Renal cortex interstitium (tissue), 15 donors: ENCODE results near the gene CD4. TPM values are rescaled to one million over a fixed set of nuclear protein-coding genes. Genes with fewer than 3 reads are reported as not detected.
"Not testable (repeated sequence)": the region's sequence is repeated elsewhere in the genome, so short reads cannot be mapped to it uniquely, and the experiment has no call there.

Experiments used
- DNase-seq, 11 donors: peaks; one replicate each; pipeline ENCODE4 v3.0.0-alpha.2; 2013; ENCODE audit warnings: low read depth in 9 of 11, low spot score in 4 of 11; ENCODE audit errors: extremely low read depth in 1 of 11
- long read RNA-seq, 16 experiments: transcript quantifications; one replicate each; lab custom pipeline, GENCODE V29; 2026
- polyA plus RNA-seq, 3 donors: library from polyadenylated mRNA; unstranded; fragments of 120-200 nt; gene quantifications; one replicate each; pipeline ENCODE4 v1.2.1, GENCODE V29; 2013; ENCODE audit not compliant: insufficient read length in 3 of 3

CD4 gene
- polyA plus RNA-seq, result 10 to 100 TPM; 28.0 to 31.1 (median 29.9) TPM
- long read RNA-seq, donor 1, partial matches to known transcripts, result 0 of 3 reads
- long read RNA-seq, donor 1, other reads (novel, unspliced or antisense), result 0 of 3 reads
- long read RNA-seq, donor 2, partial matches to known transcripts, result 0 of 3 reads
- long read RNA-seq, donor 2, other reads (novel, unspliced or antisense), result 0 of 3 reads
- long read RNA-seq, donor 3, transcript CD4-201 (10 exons, 3,114 nt), result major isoform, 7 of 14 reads
- long read RNA-seq, donor 3, partial matches to known transcripts, result 0 of 14 reads
- long read RNA-seq, donor 3, other reads (novel, unspliced or antisense), result 6 of 14 reads
- long read RNA-seq, donor 4, partial matches to known transcripts, result 0 of 9 reads
- long read RNA-seq, donor 4, other reads (novel, unspliced or antisense), result 7 of 9 reads
- long read RNA-seq, donor 5, result 0 reads
- long read RNA-seq, donor 6, partial matches to known transcripts, result 0 of 2 reads
- long read RNA-seq, donor 6, other reads (novel, unspliced or antisense), result 0 of 2 reads
- long read RNA-seq, donor 7, partial matches to known transcripts, result 34 of 39 reads
- long read RNA-seq, donor 7, other reads (novel, unspliced or antisense), result 5 of 39 reads
- long read RNA-seq, donor 8, partial matches to known transcripts, result 0 of 16 reads
- long read RNA-seq, donor 8, other reads (novel, unspliced or antisense), result 13 of 16 reads
- long read RNA-seq, donor 9, partial matches to known transcripts, result 0 of 11 reads
- long read RNA-seq, donor 9, other reads (novel, unspliced or antisense), result 8 of 11 reads
- long read RNA-seq, donor 10, result 0 reads
- long read RNA-seq, donor 11, partial matches to known transcripts, result 0 of 3 reads
- long read RNA-seq, donor 11, other reads (novel, unspliced or antisense), result 0 of 3 reads
- long read RNA-seq, donor 12, partial matches to known transcripts, result 0 of 1 reads
- long read RNA-seq, donor 12, other reads (novel, unspliced or antisense), result 0 of 1 reads
- long read RNA-seq, donor 13, result 0 reads
- long read RNA-seq, donor 14, partial matches to known transcripts, result 0 of 1 reads
- long read RNA-seq, donor 14, other reads (novel, unspliced or antisense), result 0 of 1 reads
- long read RNA-seq, donor 15, result 0 reads
- long read RNA-seq, donor 16, transcript CD4-201 (10 exons, 3,114 nt), result major isoform, 6 of 85 reads
- long read RNA-seq, donor 16, partial matches to known transcripts, result 72 of 85 reads
- long read RNA-seq, donor 16, other reads (novel, unspliced or antisense), result 7 of 85 reads

DNA sequence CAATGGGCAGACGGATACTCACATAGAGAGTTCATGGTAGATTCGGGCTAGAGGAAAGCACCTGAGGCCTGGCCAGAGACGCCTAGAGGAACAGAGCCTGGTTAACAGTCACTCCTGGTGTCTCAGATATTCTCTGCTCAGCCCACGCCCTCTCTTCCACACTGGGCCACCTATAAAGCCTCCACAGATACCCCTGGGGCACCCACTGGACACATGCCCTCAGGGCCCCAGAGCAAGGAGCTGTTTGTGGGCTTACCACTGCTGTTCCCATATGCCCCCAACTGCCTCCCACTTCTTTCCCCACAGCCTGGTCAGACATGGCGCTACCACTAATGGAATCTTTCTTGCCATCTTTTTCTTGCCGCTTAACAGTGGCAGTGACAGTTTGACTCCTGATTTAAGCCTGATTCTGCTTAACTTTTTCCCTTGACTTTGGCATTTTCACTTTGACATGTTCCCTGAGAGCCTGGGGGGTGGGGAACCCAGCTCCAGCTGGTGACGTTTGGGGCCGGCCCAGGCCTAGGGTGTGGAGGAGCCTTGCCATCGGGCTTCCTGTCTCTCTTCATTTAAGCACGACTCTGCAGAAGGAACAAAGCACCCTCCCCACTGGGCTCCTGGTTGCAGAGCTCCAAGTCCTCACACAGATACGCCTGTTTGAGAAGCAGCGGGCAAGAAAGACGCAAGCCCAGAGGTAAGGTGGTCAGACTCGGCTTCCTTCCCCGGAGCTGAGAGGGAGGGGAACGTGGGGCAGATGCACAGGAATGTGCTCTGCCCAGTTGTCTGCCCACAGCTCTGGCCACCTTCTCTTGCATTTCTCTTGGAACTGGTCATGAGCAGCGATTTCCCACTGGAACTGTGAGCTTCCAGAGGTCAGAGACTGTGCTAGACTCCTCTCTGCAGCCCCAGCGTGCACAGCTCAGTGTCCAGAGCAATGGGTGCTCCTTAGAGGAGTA is at the start of gene CD4:
Gene CD4, plus strand, starts transcription at position 557 of the 953 bp plus-strand sequence. CDS start 10,611 bp downstream, outside the sequence.
- DNase-seq, result no peak

DNA sequence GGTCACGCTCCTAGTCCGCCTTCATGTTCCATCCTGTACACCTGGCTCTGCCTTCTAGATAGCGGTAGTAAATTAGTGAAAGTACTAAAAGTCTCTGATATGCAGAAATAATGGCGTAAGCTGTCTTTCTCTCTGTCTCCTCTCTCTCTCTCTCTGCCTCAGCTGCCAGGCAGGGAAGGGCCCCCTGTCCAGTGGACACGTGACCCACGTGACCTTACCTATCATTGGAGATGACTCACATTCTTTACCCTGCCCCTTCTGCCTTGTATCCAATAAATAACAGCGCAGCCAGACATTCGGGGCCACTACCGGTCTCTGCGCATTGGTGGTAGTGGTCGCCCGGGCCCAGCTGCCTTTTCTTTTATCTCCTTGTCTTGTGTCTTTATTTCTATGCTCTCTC is 47.2 kb upstream of the CD4 start:
- DNase-seq, result not testable (repeated sequence)

DNA sequence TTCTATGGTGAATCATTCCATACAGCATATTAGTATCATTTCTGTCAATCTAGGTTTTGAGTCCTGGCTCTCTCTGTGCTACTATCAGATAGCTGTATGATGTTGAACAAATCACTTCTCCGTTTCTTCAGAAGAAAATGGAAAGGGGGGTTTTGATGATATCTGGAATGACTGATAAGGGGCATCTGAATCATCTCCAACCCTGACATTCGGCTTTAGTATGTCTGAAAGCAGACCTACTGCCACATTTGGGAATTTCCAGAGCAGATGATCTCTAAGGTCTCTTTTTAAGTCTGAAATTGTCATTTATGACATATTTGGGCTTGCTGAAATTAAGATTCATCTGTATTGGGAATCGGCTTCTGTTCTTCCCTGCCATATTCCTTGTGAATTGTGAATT is 46.5 kb upstream of the CD4 start:
- DNase-seq, result no peak

DNA sequence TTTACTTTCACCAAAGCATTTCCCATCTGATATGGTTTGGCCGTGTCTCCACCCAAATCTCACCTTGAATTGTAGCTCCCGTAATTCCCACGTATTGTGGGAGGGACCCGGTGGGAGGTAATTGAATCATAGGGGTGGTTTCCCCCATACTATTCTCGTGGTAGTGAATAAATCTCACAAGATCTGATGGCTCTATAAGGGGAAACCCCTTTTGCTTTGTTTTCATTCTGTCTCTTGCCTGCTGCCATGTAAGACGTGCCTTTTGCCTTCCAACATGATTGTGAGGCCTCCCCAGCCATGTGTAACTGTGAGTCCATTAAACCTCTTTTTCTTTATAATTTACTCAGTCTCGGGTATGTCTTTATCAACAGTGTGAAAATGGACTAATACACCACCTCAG is 46.0 kb upstream of the CD4 start:
- not testable (repeated sequence) for DNase-seq

DNA sequence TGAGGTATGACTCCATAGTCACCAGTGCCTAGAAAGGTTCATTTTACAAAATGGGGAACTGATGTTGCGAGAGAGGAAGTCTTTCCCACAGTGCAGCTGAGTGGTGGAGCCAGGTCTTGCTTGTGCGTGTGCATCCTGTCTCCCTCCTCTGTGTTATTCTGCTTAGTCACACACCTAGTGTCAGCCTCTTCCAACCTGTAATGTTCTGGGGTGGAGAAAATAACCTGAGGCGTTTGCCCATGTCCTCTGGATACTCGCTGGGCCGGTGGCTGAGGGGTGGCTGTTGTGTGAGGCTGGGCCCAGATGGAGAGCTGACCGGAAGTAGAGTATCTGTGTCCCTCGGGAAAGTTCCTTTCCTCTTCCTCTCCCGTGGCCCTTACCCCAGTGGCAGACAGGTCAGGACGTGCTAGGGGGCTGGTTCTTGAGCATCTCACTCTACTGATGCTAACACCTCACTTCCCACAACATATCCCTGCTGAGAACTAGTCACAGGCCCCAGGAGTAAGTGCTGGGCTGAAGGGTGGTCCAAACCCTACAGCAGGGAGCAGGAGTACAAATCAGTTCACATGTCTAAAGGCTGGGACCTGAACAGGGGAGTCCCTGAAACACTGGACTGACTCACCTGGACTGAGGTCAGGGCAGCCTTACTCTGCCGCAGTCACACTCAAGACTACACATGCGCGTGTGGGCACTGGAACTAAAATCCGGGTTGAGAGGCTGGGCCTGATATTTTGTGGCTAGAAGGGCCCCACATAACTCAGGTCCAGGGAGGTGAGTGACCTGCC is 43.4 kb upstream of the CD4 start:
- no peak for DNase-seq

DNA sequence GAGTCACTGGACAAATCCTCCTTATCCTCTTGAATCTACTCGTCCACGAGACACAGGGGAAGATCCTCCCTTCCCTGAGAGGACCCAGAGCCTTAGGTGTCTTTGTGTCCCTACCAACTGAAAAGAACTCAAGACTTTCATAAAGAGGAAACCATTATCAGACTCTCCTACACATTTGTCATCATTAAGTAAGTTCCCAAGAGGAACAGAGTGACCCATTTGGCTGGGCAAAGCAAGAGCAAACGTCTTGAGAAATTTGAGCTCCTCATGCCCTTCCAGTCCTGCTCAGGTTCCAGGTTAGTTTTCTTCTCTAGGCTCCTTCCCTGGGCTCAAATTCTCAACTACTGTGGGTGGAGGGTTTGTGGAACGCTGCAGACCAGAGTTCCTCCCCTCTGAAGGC is 42.1 kb upstream of the CD4 start:
- DNase-seq, result no peak

DNA sequence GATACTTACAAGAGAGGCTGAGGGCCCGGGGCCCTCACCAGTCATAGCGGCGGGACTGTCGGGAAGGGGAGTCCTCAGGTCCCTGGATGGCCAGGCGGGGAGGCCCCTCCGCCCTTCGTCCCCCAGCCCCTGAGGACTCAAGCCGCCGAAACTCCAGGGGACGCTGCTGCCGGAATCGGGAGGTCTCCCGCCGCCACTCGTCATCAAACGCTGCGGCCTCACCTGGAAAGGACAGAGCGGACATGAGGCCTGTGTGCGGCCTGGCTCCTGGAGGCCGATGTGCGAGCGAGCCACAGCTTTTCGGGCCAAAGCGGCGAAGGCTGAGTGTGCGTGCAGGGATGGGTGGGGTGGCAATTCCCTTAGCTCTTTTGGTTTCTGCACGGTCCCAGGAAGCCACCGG is 40.6 kb upstream of the CD4 start:
- no peak for DNase-seq

DNA sequence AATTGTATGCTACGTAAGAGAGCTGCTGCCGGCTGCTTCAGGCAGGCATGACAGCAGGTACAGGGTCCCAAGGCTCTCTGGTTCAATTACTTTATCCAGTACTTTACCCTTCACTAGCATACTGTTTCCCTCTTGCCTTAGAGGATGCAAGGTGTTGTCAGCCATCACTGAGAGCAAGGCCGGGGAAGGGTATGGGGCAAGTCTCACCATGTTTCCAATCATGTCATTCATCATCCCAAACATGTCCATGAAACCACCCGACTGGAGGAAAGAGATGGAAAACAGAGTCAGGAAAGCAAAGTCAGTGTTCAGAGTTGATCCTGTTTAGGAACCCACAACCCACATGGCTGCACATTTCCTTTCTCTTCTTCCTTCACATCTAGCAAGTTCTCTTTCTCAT is 38.8 kb upstream of the CD4 start:
- DNase-seq, result no peak

DNA sequence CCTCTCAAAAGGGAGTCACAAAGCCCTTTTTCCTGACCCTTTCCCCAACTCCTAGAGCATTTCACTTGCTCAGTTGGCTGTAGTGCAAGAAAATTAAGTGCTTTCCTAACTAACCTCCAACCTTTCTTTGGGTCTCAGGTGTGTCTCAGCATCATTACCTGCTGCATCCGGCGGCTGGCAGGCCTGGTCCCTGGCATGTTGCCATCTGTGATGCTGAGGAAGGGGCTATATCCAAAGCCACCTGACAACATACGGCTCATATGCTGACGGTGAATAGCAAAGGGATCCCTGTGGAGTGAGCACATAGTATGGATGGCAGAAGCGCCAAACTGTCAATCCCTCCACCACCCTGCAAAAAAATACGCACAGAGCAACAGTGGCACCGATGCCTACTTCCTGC is 37.6 kb upstream of the CD4 start:
- DNase-seq, result no peak

DNA sequence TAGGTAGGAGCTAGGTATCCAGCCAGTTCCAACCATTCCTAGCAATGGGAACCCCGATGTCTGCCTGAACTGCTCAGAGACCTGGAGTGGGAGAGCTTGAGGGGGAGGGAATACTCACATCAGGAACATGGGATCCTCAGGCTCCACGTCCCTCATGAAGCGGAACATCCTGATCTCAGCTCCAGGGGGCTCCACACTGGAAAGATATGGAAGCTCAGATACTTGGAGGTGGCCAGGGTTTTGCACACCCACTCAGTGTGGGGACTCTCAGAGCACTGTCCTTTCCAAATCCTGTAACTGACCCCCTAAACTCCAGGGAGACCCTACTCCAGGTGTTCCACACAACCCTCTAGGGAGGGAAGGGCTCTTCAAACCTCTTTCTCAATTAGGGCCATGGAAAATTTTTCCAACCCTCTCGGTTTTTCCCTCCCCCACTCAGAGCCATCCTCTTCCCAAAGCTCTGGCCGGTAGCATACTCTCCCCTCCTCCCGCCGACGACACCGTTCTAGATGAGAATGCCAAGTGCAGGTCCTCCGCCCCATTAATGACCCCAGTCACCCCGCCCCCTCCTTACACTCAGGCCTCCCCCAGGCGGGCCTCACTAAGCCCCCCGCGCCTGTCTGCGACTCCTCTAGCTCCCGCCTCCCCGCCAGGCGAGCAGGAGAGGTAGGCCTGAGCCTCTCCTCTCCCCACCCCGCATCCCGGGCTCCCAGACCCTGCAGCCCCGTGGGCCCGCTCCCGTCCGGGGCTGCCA is 37.0 kb upstream of the CD4 start:
- no peak for DNase-seq

DNA sequence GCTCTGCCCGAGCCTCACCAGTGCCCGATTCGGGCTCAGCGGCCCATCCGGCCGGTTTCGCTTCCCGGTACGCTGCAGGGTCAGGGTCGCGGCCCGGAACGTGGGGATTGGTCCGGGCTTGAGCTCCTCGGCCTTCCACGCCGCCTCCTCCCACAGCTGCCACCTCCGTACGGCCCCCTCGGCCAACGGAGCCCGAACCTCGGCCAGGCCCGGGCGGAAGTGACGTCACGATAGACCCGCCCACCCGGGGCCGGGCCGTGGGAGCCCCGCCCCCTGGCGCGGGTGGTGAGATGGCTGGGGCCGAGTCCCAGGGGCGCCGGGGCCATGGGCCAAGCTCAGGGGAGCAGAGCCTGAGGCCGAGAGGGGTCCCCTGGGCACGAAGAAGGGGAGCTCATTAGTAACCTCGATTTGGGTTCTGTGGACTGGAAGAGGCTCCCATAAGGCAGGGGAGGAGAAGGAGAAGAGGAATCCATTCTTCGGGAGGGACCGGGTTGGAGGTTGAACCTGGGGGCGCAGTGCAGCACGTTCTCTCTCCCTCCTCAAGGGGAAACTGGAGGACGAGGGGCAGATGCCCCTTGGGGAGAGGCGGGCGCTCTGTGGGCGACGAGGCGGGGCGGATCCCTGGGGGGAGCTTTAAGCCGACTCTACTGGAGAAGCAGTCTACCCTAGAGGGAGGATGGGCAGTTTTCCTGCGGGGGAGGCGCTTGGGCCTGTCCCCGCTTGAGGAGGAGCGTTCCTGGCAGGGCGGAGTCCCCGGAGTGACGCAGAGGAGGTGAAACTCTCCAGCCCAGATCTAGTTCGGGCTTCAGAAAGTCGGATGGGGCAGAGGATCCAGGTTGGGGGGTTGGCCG is 36.2 kb upstream of the CD4 start, which contains the start of gene MLF2:
Gene MLF2, minus strand, starts transcription at position 221 of the 851 bp plus-strand sequence. CDS start 807 bp downstream, outside the sequence.
- DNase-seq, result peak; percentile 93 to 99 (median 98)

DNA sequence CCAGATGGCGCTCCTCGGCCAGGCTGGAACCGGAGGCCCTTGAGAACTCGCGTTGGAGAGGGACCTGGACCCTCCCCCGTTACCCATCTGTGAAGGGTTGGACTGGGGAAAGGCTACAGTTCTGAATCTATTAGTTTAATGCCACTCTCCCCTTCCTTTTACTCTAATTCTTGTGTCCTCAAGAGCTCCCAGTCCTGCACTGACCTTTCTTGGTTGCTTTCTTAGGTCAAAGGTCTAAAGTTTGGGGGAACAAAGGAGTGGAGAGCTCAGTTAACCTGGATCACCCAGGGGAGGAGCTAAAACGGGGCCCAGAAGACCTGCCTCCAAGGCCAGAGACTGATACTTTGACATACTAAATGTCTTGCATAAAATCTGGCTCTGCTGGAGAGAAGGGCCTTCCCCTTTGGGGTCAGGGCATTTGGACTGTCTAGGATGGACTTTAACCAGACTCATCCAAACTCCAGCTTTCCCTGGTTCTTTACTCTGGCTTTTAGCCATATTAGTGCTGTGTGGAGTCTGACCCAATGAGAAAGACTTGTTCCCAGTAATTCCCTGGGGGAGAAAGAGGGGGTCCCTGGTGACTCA is 35.5 kb upstream of the CD4 start:
- DNase-seq, result no peak

DNA sequence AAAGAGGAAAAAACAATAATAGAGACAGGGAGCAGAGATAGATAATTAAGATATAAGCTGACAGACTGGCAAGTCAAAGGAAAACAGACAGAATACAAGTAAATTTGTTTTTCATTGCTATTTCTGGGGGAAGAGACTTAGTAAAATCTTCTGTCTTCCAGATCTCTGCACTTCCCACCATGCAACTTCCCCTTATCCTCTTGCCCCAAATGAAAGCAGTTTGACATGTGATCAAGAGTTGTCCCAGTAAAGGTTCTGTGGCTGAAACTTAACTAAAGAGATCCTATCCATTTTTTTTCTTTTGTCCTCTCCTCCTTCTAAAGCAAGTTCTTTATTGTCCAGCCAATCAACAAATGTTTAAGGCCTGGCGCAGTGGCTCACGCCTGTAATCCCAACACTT is 34.9 kb upstream of the CD4 start:
- DNase-seq, result no peak

DNA sequence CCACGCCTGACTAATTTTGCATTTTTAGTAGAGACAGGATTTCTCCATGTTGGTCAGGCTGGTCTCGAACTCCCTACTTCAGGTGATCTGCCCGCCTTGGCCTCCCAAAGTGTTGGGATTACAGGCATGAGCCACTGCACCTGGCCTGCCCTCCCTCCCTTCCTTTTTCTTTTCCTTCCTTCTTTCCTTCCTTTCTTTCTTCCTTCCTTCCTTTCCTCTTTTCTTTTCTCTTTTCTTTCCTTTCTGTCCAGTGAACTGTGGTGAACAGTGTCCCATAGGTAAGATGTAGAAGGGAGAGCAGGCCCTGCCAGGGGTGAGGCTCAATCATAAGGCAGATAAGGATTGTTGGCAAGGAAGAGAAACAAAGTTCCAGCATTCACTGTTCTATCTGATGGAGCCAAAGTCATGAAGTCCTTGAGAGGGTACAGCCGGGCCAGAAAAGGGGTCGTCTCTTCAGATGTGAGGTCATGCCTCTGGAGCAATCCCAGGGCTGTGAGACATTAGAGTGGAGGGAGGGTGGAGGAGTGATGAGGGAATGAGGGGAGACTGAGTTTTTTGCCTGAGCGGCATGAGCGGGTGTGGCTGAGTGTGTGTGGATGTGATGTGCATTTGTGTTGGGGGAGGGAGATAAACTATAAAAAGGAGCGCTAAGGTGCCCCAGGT is 32.2 kb upstream of the CD4 start:
- DNase-seq, result no peak

DNA sequence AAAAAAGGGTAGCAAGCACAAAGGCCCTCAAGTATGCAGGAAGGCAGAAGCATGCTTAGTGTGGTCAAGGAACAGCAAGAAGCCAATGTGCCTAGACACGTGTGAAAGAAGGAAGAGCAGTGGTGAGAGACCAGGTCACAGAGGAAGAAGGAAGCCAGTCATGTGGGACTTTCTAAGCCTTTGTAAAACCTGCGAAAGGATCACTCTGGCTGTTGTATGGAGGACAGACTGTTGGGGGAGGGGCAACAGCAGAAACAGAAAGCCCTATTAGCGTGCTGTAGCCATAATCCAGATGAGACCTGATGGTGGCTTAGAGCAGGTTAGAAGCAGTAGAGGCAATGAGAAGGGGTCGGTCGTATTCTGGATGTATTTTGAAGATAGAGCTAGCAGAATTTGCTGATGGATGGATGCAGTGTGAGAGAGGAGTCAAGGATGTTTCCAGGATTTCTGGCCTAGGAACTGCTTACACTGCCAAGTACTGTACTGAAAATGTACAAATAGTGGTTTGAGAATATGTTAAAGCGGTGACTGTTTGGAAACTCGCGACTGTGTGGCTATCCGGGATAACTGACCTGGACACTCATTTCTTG is 30.7 kb upstream of the CD4 start:
- no peak for DNase-seq
